ENCODE measurements around the gene KRTAP12-1.

Gene KRTAP12-1

GRCh38 chr21:44681861-44682579 lies at the start of gene KRTAP12-1:
KRTAP12-1 (minus strand) TSS chr21:44682163; CDS start chr21:44682123, 40 bp downstream.
- no peak for DNase-seq (ENCODE audit: low read depth)
- H3K4me3 ChIP-seq (ENCODE audit: low read depth, low read length): no peak within 1 kb of the TSS

GRCh38 chr21:44730951-44731579 lies 49.1 kb upstream of the KRTAP12-1 start:
- no peak overlapping the region for H3K4me3 ChIP-seq (ENCODE audit: low read depth, low read length)
- DNase-seq (ENCODE audit: low read depth): no peak

GRCh38 chr21:44730028-44730395 lies 48.0 kb upstream of the KRTAP12-1 start:
- no peak overlapping the region for H3K4me3 ChIP-seq (ENCODE audit: low read depth, low read length)
- DNase-seq (ENCODE audit: low read depth): no peak

- no peak overlapping the region for H3K4me3 ChIP-seq (ENCODE audit: low read depth, low read length)
- no peak for DNase-seq (ENCODE audit: low read depth)
Observed at GRCh38 chr21:44729336-44730027, 47.5 kb upstream of the KRTAP12-1 start.

- H3K4me3 ChIP-seq (ENCODE audit: low read depth, low read length): no peak overlapping the region
- no peak for DNase-seq (ENCODE audit: low read depth)
Observed at GRCh38 chr21:44728716-44729115, 46.8 kb upstream of the KRTAP12-1 start.

- no peak for DNase-seq (ENCODE audit: low read depth)
- H3K4me3 ChIP-seq (ENCODE audit: low read depth, low read length): no peak overlapping the region
Observed at GRCh38 chr21:44727757-44728156, 45.8 kb upstream of the KRTAP12-1 start.

GRCh38 chr21:44727321-44727720 lies 45.4 kb upstream of the KRTAP12-1 start:
- H3K4me3 ChIP-seq (ENCODE audit: low read depth, low read length): no peak overlapping the region
- DNase-seq (ENCODE audit: low read depth): no peak

- no peak for DNase-seq (ENCODE audit: low read depth)
- no peak overlapping the region for H3K4me3 ChIP-seq (ENCODE audit: low read depth, low read length)
Observed at GRCh38 chr21:44726826-44727225, 44.9 kb upstream of the KRTAP12-1 start.

- no peak for DNase-seq (ENCODE audit: low read depth)
- no peak overlapping the region for H3K4me3 ChIP-seq (ENCODE audit: low read depth, low read length)
Observed at GRCh38 chr21:44724926-44725325, 43.0 kb upstream of the KRTAP12-1 start.

- H3K4me3 ChIP-seq (ENCODE audit: low read depth, low read length): no peak overlapping the region
- no peak for DNase-seq (ENCODE audit: low read depth)
Observed at GRCh38 chr21:44724196-44724595, 42.2 kb upstream of the KRTAP12-1 start.

- DNase-seq (ENCODE audit: low read depth): no peak
Observed at GRCh38 chr21:44723177-44724131, 41.5 kb upstream of the KRTAP12-1 start.

GRCh38 chr21:44722731-44723130 lies 40.8 kb upstream of the KRTAP12-1 start:
- H3K4me3 ChIP-seq (ENCODE audit: low read depth, low read length): no peak overlapping the region
- DNase-seq (ENCODE audit: low read depth): no peak

More at GRCh38 chr21:44723177-44724131, 41.5 kb upstream of the KRTAP12-1 start:
- H3K4me3 ChIP-seq (ENCODE audit: low read depth, low read length): no peak overlapping the region

- DNase-seq (ENCODE audit: low read depth): no peak
- no peak overlapping the region for H3K4me3 ChIP-seq (ENCODE audit: low read depth, low read length)
Observed at GRCh38 chr21:44720170-44720569, 38.2 kb upstream of the KRTAP12-1 start.

- no peak for DNase-seq (ENCODE audit: low read depth)
Observed at GRCh38 chr21:44718571-44718970, 36.6 kb upstream of the KRTAP12-1 start.

GRCh38 chr21:44718093-44718492 lies 36.1 kb upstream of the KRTAP12-1 start:
- no peak for DNase-seq (ENCODE audit: low read depth)
- no peak overlapping the region for H3K4me3 ChIP-seq (ENCODE audit: low read depth, low read length)

More at GRCh38 chr21:44718571-44718970, 36.6 kb upstream of the KRTAP12-1 start:
- no peak overlapping the region for H3K4me3 ChIP-seq (ENCODE audit: low read depth, low read length)

GRCh38 chr21:44716984-44717383 lies 35.0 kb upstream of the KRTAP12-1 start:
- no peak for DNase-seq (ENCODE audit: low read depth)
- H3K4me3 ChIP-seq (ENCODE audit: low read depth, low read length): no peak overlapping the region

- no peak for DNase-seq (ENCODE audit: low read depth)
- no peak overlapping the region for H3K4me3 ChIP-seq (ENCODE audit: low read depth, low read length)
Observed at GRCh38 chr21:44714905-44715304, 32.9 kb upstream of the KRTAP12-1 start.

- H3K4me3 ChIP-seq (ENCODE audit: low read depth, low read length): no peak overlapping the region
- no peak for DNase-seq (ENCODE audit: low read depth)
Observed at GRCh38 chr21:44713846-44714245, 31.9 kb upstream of the KRTAP12-1 start.

- H3K4me3 ChIP-seq (ENCODE audit: low read depth, low read length): no peak overlapping the region
- no peak for DNase-seq (ENCODE audit: low read depth)
Observed at GRCh38 chr21:44713130-44713529, 31.2 kb upstream of the KRTAP12-1 start.
